K562 (cell line): Measurements from ENCODE around the gene NELFA. TPM values are rescaled to one million over a fixed set of nuclear protein-coding genes. Genes with fewer than 3 reads are reported as not detected.

Source experiments
- ATAC-seq: fragments of 200-7000 bp; cut with Tn5 transposase; 3 replicates; pipeline ENCODE4 v1.9.1; 2020; ENCODE audit warnings: moderate library complexity
- BruUV-seq: library from RNA; stranded (reverse); fragments of 400-500 nt; replicated peaks from 2 replicates; lab custom pipeline; 2021; lab: Mats Ljungman, UMichigan
- CTCF ChIA-PET: fragments of 300-600 bp; formaldehyde crosslinking; extraction: SDS; loops from one replicate; lab custom pipeline; 2021; ENCODE audit warnings: low intra/inter-chr PET ratio; lab: Yijun Ruan, JAX
- POLR2A ChIA-PET: fragments of 300-600, 350-650 bp; sonication (Branson Sonifier 250); formaldehyde crosslinking; extraction: SDS; loops from one replicate; lab custom pipeline; 2021; ENCODE audit warnings: antibody characterized with exemption, inconsistent platforms; lab: Yijun Ruan, JAX
- DNase-seq, 4 experiments: peaks; one replicate each; pipeline versions ENCODE4 v3.0.0 to v3.0.0-alpha.2; 2011 to 2018; ENCODE audit warnings: low spot score in 3 of 4, mixed read lengths in 3 of 4; ENCODE audit errors: extremely low read depth in 1 of 4
- FAIRE-seq: peaks from 2 replicates; lab custom pipeline; 2011; peaks lifted over from hg19 to GRCh38; lab: Jason Lieb, UNC
- H2AFZ ChIP-seq: 2 replicates; pipeline ENCODE4 v1.6.0; 2011; ENCODE audit warnings: low read depth, low read length, control low read depth, inconsistent platforms
- H3K27ac ChIP-seq: fragments of 200-600 bp; 3 replicates; pipeline ENCODE4 v1.8.0; 2011; ENCODE audit warnings: low read depth, mild to moderate bottlenecking, control low read depth, inconsistent platforms, low read length, moderate library complexity, mixed read lengths; ENCODE audit errors: extremely low read depth
- H3K27me3 ChIP-seq, 2 experiments: fragments of 300-600 bp in 1 of 2; 2 replicates in 1 of 2; 3 replicates in 1 of 2; pipeline versions ENCODE4 v1.6.0 to v1.8.0; 2011; ENCODE audit warnings: inconsistent platforms in 2 of 2, low read length in 2 of 2, mild to moderate bottlenecking in 1 of 2, mixed read lengths in 1 of 2, moderate library complexity in 1 of 2; ENCODE audit not compliant: control insufficient read depth in 2 of 2, insufficient read depth in 2 of 2
- H3K36me3 ChIP-seq: fragments of 300-600 bp; 3 replicates; pipeline ENCODE4 v1.8.0; 2011; ENCODE audit warnings: mild to moderate bottlenecking, low read length, inconsistent platforms; ENCODE audit not compliant: control insufficient read depth, insufficient read depth
- H3K4me1 ChIP-seq, 2 experiments: fragments of 200-600 bp in 1 of 2; replicated peaks in 1 of 2; 2 replicates in 1 of 2; 3 replicates in 1 of 2; pipeline versions ENCODE4 v1.5.1 to v1.8.0; 2011; ENCODE audit warnings: inconsistent platforms in 2 of 2, low read length in 2 of 2, mild to moderate bottlenecking in 1 of 2, mixed read lengths in 1 of 2, moderate library complexity in 1 of 2; ENCODE audit not compliant: control insufficient read depth in 2 of 2, insufficient read depth in 2 of 2
- H3K4me2 ChIP-seq: 2 replicates; pipeline ENCODE4 v1.6.1; 2011; ENCODE audit warnings: low read length, control low read depth, inconsistent platforms, mixed read lengths; ENCODE audit not compliant: insufficient read depth
- H3K4me3 ChIP-seq: fragments of 200-600 bp; sonication (generic), shearing (Covaris generic); 2 replicates; pipeline ENCODE4 v1.5.1; 2016; ENCODE audit warnings: control low read depth, inconsistent platforms
- H3K79me2 ChIP-seq: fragments of 200-600 bp; 3 replicates; pipeline ENCODE4 v1.8.0; 2011; ENCODE audit warnings: low read length, inconsistent platforms; ENCODE audit not compliant: control insufficient read depth, insufficient read depth
- H3K9ac ChIP-seq, 2 experiments: 2 replicates each; pipeline versions ENCODE4 v1.6.0 to v1.6.1; 2011; ENCODE audit warnings: low read depth in 2 of 2, low read length in 2 of 2, control low read depth in 1 of 2, inconsistent platforms in 1 of 2, mild to moderate bottlenecking in 1 of 2, mixed read lengths in 1 of 2; ENCODE audit not compliant: insufficient read depth in 1 of 2
- H3K9me1 ChIP-seq: one replicate; pipeline ENCODE4 v1.6.0; 2011; ENCODE audit warnings: inconsistent platforms, mild to moderate bottlenecking, low read length, moderate library complexity; ENCODE audit not compliant: control insufficient read depth, insufficient read depth
- H3K9me3 ChIP-seq: replicated peaks from 2 replicates; pipeline ENCODE4 v1.5.1; 2011; ENCODE audit warnings: low read depth, low read length, inconsistent platforms; ENCODE audit not compliant: control insufficient read depth, insufficient read depth
- H4K20me1 ChIP-seq: replicated peaks from 2 replicates; pipeline ENCODE4 v1.6.1; 2011; ENCODE audit warnings: low read length, inconsistent platforms, mixed read lengths; ENCODE audit not compliant: control insufficient read depth, insufficient read depth
- ARNT ChIP-seq, 2 experiments: fragments of 450-650 bp; IDR thresholded peaks; 2 replicates each; pipeline ENCODE4 v1.6.1; 2016; ENCODE audit warnings: mild to moderate bottlenecking in 1 of 2
- BCLAF1 ChIP-seq, 2 experiments: fragments of 450-650 bp in 1 of 2; IDR thresholded peaks; 2 replicates each; pipeline ENCODE4 v1.6.1; 2011 to 2017; ENCODE audit warnings: low read depth in 2 of 2, antibody characterized with exemption in 1 of 2, borderline replicate concordance in 1 of 2, low read length in 1 of 2, mild to moderate bottlenecking in 1 of 2, mixed read lengths in 1 of 2; ENCODE audit not compliant: control insufficient read depth in 1 of 2
- CHD1 ChIP-seq: fragments of 200-600 bp; sonication (generic); IDR thresholded peaks from one replicate; pipeline ENCODE4 v1.6.1; 2012; ENCODE audit warnings: mild to moderate bottlenecking, moderate library complexity, low read length, inconsistent platforms
- CREB3L1 ChIP-seq: fragments of 450-650 bp; IDR thresholded peaks from 2 replicates; pipeline ENCODE4 v1.6.1; 2014; ENCODE audit warnings: low read depth, mild to moderate bottlenecking, moderate library complexity, borderline replicate concordance
- E2F3 ChIP-seq: fragments of 250-450 bp; sonication (Bioruptor Pico); IDR thresholded peaks from 2 replicates; pipeline ENCODE4 v1.4.0; 2020; ENCODE audit warnings: mild to moderate bottlenecking
- ETS2 ChIP-seq: IDR thresholded peaks from 2 replicates; pipeline ENCODE4 v1.6.1; 2016; ENCODE audit warnings: borderline replicate concordance, missing genetic modification characterization, mild to moderate bottlenecking, moderate library complexity, missing compliant biosample characterization; ENCODE audit not compliant: poor library complexity, severe bottlenecking
- HBP1 ChIP-seq: fragments of 450-650 bp; formaldehyde crosslinking; IDR thresholded peaks from 2 replicates; pipeline ENCODE4 v1.4.0; 2022; ENCODE audit warnings: missing genetic modification characterization
- HNRNPUL1 ChIP-seq: fragments of 200-400 bp; formaldehyde crosslinking; IDR thresholded peaks from 2 replicates; pipeline ENCODE4 v1.6.1; 2017; ENCODE audit warnings: low read length
- MTF1 ChIP-seq: fragments of 250-450 bp; sonication (Bioruptor Pico); IDR thresholded peaks from 2 replicates; pipeline ENCODE4 v1.9.0; 2021; ENCODE audit warnings: moderate library complexity, mild to moderate bottlenecking, inconsistent platforms, borderline replicate concordance
- PCBP2 ChIP-seq: fragments of 200-400 bp; formaldehyde crosslinking; IDR thresholded peaks from 2 replicates; pipeline ENCODE4 v1.6.1; 2018; ENCODE audit warnings: low read length, low read depth, mild to moderate bottlenecking, moderate library complexity; ENCODE audit not compliant: poor library complexity, severe bottlenecking
- RHOXF2B ChIP-seq: fragments of 250-450 bp; sonication (Bioruptor Pico); conservative IDR thresholded peaks from 2 replicates; pipeline ENCODE4 v1.5.1; 2021
- STAT5A ChIP-seq: IDR thresholded peaks from 2 replicates; pipeline ENCODE4 v1.6.1; 2012; ENCODE audit warnings: low read length, inconsistent platforms, borderline replicate concordance
- TAF1 ChIP-seq: IDR thresholded peaks from 2 replicates; pipeline ENCODE4 v1.6.1; 2011; ENCODE audit warnings: mild to moderate bottlenecking, low read length, moderate library complexity; ENCODE audit not compliant: insufficient read depth, control insufficient read depth, severe bottlenecking; ENCODE audit errors: extremely low read depth
- TEAD2 ChIP-seq: fragments of 450-650 bp; IDR thresholded peaks from 2 replicates; pipeline ENCODE4 v1.6.1; 2016; ENCODE audit warnings: missing genetic modification characterization, control low read depth, missing compliant biosample characterization
- ZC3H11A ChIP-seq: IDR thresholded peaks from 2 replicates; pipeline ENCODE4 v1.6.1; 2012; ENCODE audit warnings: low read depth, low read length, improper control_type of control experiment
- WGBS: fragments of 100-300 bp; shearing (Covaris generic); methylation state at CpG from one replicate; pipeline ENCODE4 v1.1.6; 2016; ENCODE audit warnings: low coverage, mixed read lengths; ENCODE audit not compliant: insufficient coverage; ENCODE audit errors: missing lambda C conversion rate; 5-methylcytosine and 5-hydroxymethylcytosine counted together
- in situ Hi-C: fragments of 300-500 bp; cut with MboI; formaldehyde crosslinking; loops from 4 replicates; pipeline ENCODE4 v1.15.0; 2018; ENCODE audit warnings: inconsistent platforms, mixed read lengths
- intact Hi-C: fragments of 100-400 bp; cut with micrococcal nuclease; formaldehyde crosslinking; loops from 2 replicates; pipeline ENCODE4 v1.14.2; 2022
- polyA plus RNA-seq, 8 experiments: library from polyadenylated mRNA; depleted of rRNA in 4 of 8; stranded (reverse) in 5 of 8; unstranded in 3 of 8; fragments of >200 nt; fragmentation: Nextera tagmentation in 2 of 8; fragmentation: Illumina TruSeq in 1 of 8; extraction: Ambion mirVana in 2 of 8; extraction: Trizol in 1 of 8; gene quantifications; 2 replicates each; pipeline versions ENCODE4 v1.2.1 to v1.2.3, GENCODE V29; 2011 to 2014; ENCODE audit warnings: inconsistent platforms in 1 of 8, missing spikeins in 1 of 8
- total RNA-seq, 7 experiments: library from RNA; depleted of rRNA in 6 of 7; stranded (reverse); fragments of >200 nt in 6 of 7; fragmentation: Illumina TruSeq in 2 of 7; extraction: Trizol in 2 of 7; gene quantifications; 2 replicates each; pipeline versions ENCODE4 v1.2.1 to v1.2.3, GENCODE V29; 2011 to 2021; ENCODE audit warnings: low replicate concordance in 1 of 7

The NELFA gene
- total and polyA plus RNA-seq, 9 of the 15 experiments (the other 6 are each of a cell fraction or from before 2014, with no cell fraction given), result 0.76 to 59.6 (median 14.8) TPM

- in situ Hi-C loops, result no loop called here
- H2AFZ ChIP-seq, result no peak overlapping the region
- no peak for DNase-seq
- peaks cover 4% of the 10 kb centered on the region; the same call in 1 of the 2 replicates for H4K20me1 ChIP-seq
- H3K79me2 ChIP-seq, result peaks cover 14% of the 10 kb centered on the region
- no TSS peak for BruUV-seq
- ChIA-PET CTCF (no interaction called here), POLR2A (interaction anchor here (0.7 kb wide), 1 partner anchor 20 kb away, joined by 3 read pairs; no protein-coding TSS in a partner anchor)
- no peak overlapping the region for H3K4me3 ChIP-seq
- peaks cover 85% of the 10 kb centered on the region for H3K36me3 ChIP-seq
- H3K4me2 ChIP-seq, result no peak overlapping the region
- intact Hi-C loops, result no loop called here
- 79% methylated on average over 5 of the region's 5 CpGs for WGBS
- no peaks in the 10 kb centered on the region for H3K9me1 ChIP-seq
- H3K27me3 ChIP-seq, result no peaks in the 10 kb centered on the region
- no peak for ATAC-seq
- H3K27ac ChIP-seq, result no peak overlapping the region
- H3K9ac ChIP-seq, result no peak overlapping the region; a peak in 1 of 4 replicates
- peaks cover 10 to 14% of the 10 kb centered on the region in 2 experiments; a peak in 4 of 5 replicates for H3K4me1 ChIP-seq
- no peaks in the 10 kb centered on the region for H3K9me3 ChIP-seq
- FAIRE-seq, result no peak
- TF ChIP-seq TEAD2 (tag) (no peak), HBP1 (CRISPR knock-in tag) (no peak), ETS2 (tag) (no peak), ARNT (IDR thresholded peaks at IDR 0.05) (no peak), CHD1 (no peak), TAF1 (no peak), BCLAF1 (IDR thresholded peaks at IDR 0.05; ENCODE audit: borderline replicate concordance in 1 of 2, control insufficient read depth in 1 of 2, low read depth in 2 of 2, low read length in 1 of 2) (no peak), MTF1 (no peak), PCBP2 (no peak), HNRNPUL1 (no peak), STAT5A (no peak), ZC3H11A (no peak), CREB3L1 (no peak), E2F3 (CRISPR knock-in tag) (no peak), RHOXF2B (CRISPR knock-in tag) (no peak)
These were observed 41.1 kb downstream of the NELFA start for GRCh38 chr4:1967512-1968149.
